HG03196 (cell line): ENCODE results near the gene XKR7.

Experiments used
- ATAC-seq: cut with Tn5 transposase; IDR thresholded peaks from one replicate; pipeline ENCODE4 v1.9.1; 2021; ENCODE audit not compliant: unreplicated experiment

XKR7 gene

GRCh38 chr20:31943052-31943471 is 24.9 kb upstream of the XKR7 start:
- no peak for ATAC-seq

- no peak for ATAC-seq
Observed at GRCh38 chr20:31945319-31945718, 22.6 kb upstream of the XKR7 start.

GRCh38 chr20:31945785-31946184 is 22.2 kb upstream of the XKR7 start:
- ATAC-seq, result no peak

- ATAC-seq, result no peak
Observed at GRCh38 chr20:31948008-31948407, 19.9 kb upstream of the XKR7 start.

- no peak for ATAC-seq
Observed at GRCh38 chr20:31949877-31950646, 17.9 kb upstream of the XKR7 start.

- no peak for ATAC-seq
Observed at GRCh38 chr20:31951203-31951529, 16.8 kb upstream of the XKR7 start.

GRCh38 chr20:31951530-31952453 is 16.2 kb upstream of the XKR7 start, which contains the start of gene PDRG1:
Gene PDRG1 (minus strand): TSS chr20:31952046. CDS start chr20:31951961, 85 bp downstream.
- ATAC-seq, result peak; percentile 87

- no peak for ATAC-seq
Observed at GRCh38 chr20:31953556-31954148, 14.3 kb upstream of the XKR7 start.

GRCh38 chr20:31954500-31954899 is 13.5 kb upstream of the XKR7 start:
- ATAC-seq, result no peak

GRCh38 chr20:31956556-31957526 is 11.1 kb upstream of the XKR7 start:
- ATAC-seq, result no peak

GRCh38 chr20:31962761-31963160 is 5.2 kb upstream of the XKR7 start:
- no peak for ATAC-seq

GRCh38 chr20:31963889-31964288 is 4.1 kb upstream of the XKR7 start:
- ATAC-seq, result no peak

GRCh38 chr20:31966991-31967655 is 828 bp upstream of the XKR7 start:
- ATAC-seq, result no peak

GRCh38 chr20:31968291-31969126 is 558 bp downstream of the XKR7 start:
- ATAC-seq, result no peak

GRCh38 chr20:31969991-31970390 is 2.0 kb downstream of the XKR7 start:
- no peak for ATAC-seq

GRCh38 chr20:31972471-31973021 is 4.6 kb downstream of the XKR7 start:
- no peak for ATAC-seq

GRCh38 chr20:31974296-31974695 is 6.3 kb downstream of the XKR7 start:
- ATAC-seq, result no peak

GRCh38 chr20:31974951-31975487 is 7.1 kb downstream of the XKR7 start:
- no peak for ATAC-seq
